DND-41 (cell line): ENCODE measurements around the gene SKIC2.

Experiments used
- ATAC-seq: fragments of 200-7000 bp; cut with Tn5 transposase; 3 replicates; pipeline ENCODE4 v1.9.1; 2021; ENCODE audit warnings: low read depth; ENCODE audit not compliant: insufficient read depth
- DNase-seq: peaks from one replicate; pipeline ENCODE4 v3.0.0-alpha.2; 2020
- H2AFZ ChIP-seq: 2 replicates; pipeline ENCODE4 v1.6.0; 2012; ENCODE audit warnings: low read depth, low read length
- H3K27ac ChIP-seq: 2 replicates; pipeline ENCODE4 v1.5.1; 2012; ENCODE audit warnings: low read length, inconsistent platforms
- H3K27me3 ChIP-seq: fragments of 200-600 bp; sonication (generic); 2 replicates; pipeline ENCODE4 v1.6.0; 2012; ENCODE audit warnings: low read length, mild to moderate bottlenecking, inconsistent platforms; ENCODE audit not compliant: insufficient read depth, poor library complexity
- H3K36me3 ChIP-seq: 2 replicates; pipeline ENCODE4 v1.5.1; 2012; ENCODE audit warnings: low read length, inconsistent platforms; ENCODE audit not compliant: insufficient read depth
- H3K4me1 ChIP-seq: 2 replicates; pipeline ENCODE4 v1.5.1; 2012; ENCODE audit warnings: mild to moderate bottlenecking, low read length; ENCODE audit not compliant: insufficient read depth
- H3K4me2 ChIP-seq: 2 replicates; pipeline ENCODE4 v1.6.0; 2012; ENCODE audit warnings: mild to moderate bottlenecking, moderate library complexity, low read length, inconsistent platforms; ENCODE audit not compliant: insufficient read depth
- H3K4me3 ChIP-seq, 2 experiments: fragments of 200-600 bp in 1 of 2; shearing (Covaris generic) in 1 of 2; 2 replicates each; pipeline ENCODE4 v1.5.1; 2012 to 2016; ENCODE audit warnings: inconsistent platforms in 2 of 2, low read length in 2 of 2, mild to moderate bottlenecking in 2 of 2, low read depth in 1 of 2, moderate library complexity in 1 of 2
- H3K79me2 ChIP-seq: 2 replicates; pipeline ENCODE4 v1.6.0; 2012; ENCODE audit warnings: low read length, inconsistent platforms; ENCODE audit not compliant: insufficient read depth
- H3K9ac ChIP-seq: 2 replicates; pipeline ENCODE4 v1.6.0; 2012; ENCODE audit warnings: low read depth, mild to moderate bottlenecking, inconsistent platforms, low read length, moderate library complexity
- H3K9me3 ChIP-seq: 2 replicates; pipeline ENCODE4 v1.5.1; 2012; ENCODE audit warnings: low read length, moderate library complexity, mild to moderate bottlenecking, inconsistent platforms; ENCODE audit not compliant: insufficient read depth, severe bottlenecking
- H4K20me1 ChIP-seq: 2 replicates; pipeline ENCODE4 v1.6.0; 2012; ENCODE audit warnings: low read length; ENCODE audit not compliant: insufficient read depth
- EZH2 ChIP-seq: IDR thresholded peaks from 3 replicates; pipeline ENCODE4 v1.6.1; 2012; ENCODE audit warnings: borderline replicate concordance, low read depth, mild to moderate bottlenecking, moderate library complexity, low read length, inconsistent platforms; ENCODE audit not compliant: severe bottlenecking
- TF ChIP-seq, protein P1 (sequence below): IDR thresholded peaks from 2 replicates; pipeline ENCODE4 v1.5.1; 2012; ENCODE audit warnings: borderline replicate concordance, low read length, moderate library complexity, mild to moderate bottlenecking; ENCODE audit not compliant: poor library complexity, severe bottlenecking; ENCODE audit errors: extremely low read depth

The SKIC2 gene

DNA sequence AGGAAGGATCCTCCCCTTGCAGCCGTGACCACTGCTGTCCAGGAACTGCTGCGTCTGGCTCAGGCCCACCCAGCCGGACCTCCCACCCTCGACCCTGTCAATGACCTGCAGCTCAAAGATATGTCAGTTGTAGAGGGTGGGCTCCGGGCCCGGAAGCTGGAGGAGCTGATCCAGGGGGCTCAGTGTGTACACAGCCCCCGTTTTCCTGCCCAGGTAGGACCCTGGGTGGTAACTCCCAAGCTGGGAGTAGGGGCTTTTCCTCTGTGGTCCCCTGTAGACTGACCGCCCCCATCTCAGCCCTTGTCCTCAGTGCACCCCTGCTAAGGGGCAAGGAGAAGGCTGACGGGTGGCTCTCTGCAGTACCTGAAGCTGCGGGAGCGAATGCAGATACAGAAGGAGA lies 9.4 kb downstream of the SKIC2 start:
- H3K79me2 ChIP-seq, result peaks cover 34% of the 10 kb centered on the region
- H4K20me1 ChIP-seq, result peaks cover 6% of the 10 kb centered on the region; the same call in 1 of the 2 replicates
- H3K36me3 ChIP-seq, result peaks cover 72% of the 10 kb centered on the region
- H3K27ac ChIP-seq, result no peak overlapping the region
- H3K4me2 ChIP-seq, result no peak overlapping the region
- no peak overlapping the region for H2AFZ ChIP-seq
- no peak overlapping the region for H3K4me3 ChIP-seq
- ATAC-seq, result no peak
- peaks cover 35% of the 10 kb centered on the region for H3K4me1 ChIP-seq
- no peaks in the 10 kb centered on the region for H3K9me3 ChIP-seq
- no peak for TF ChIP-seq EZH2
- TF ChIP-seq, protein P1, sequence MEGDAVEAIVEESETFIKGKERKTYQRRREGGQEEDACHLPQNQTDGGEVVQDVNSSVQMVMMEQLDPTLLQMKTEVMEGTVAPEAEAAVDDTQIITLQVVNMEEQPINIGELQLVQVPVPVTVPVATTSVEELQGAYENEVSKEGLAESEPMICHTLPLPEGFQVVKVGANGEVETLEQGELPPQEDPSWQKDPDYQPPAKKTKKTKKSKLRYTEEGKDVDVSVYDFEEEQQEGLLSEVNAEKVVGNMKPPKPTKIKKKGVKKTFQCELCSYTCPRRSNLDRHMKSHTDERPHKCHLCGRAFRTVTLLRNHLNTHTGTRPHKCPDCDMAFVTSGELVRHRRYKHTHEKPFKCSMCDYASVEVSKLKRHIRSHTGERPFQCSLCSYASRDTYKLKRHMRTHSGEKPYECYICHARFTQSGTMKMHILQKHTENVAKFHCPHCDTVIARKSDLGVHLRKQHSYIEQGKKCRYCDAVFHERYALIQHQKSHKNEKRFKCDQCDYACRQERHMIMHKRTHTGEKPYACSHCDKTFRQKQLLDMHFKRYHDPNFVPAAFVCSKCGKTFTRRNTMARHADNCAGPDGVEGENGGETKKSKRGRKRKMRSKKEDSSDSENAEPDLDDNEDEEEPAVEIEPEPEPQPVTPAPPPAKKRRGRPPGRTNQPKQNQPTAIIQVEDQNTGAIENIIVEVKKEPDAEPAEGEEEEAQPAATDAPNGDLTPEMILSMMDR, result no peak
- no peaks in the 10 kb centered on the region for H3K27me3 ChIP-seq
- no peak for DNase-seq
- no peak overlapping the region for H3K9ac ChIP-seq

DNA sequence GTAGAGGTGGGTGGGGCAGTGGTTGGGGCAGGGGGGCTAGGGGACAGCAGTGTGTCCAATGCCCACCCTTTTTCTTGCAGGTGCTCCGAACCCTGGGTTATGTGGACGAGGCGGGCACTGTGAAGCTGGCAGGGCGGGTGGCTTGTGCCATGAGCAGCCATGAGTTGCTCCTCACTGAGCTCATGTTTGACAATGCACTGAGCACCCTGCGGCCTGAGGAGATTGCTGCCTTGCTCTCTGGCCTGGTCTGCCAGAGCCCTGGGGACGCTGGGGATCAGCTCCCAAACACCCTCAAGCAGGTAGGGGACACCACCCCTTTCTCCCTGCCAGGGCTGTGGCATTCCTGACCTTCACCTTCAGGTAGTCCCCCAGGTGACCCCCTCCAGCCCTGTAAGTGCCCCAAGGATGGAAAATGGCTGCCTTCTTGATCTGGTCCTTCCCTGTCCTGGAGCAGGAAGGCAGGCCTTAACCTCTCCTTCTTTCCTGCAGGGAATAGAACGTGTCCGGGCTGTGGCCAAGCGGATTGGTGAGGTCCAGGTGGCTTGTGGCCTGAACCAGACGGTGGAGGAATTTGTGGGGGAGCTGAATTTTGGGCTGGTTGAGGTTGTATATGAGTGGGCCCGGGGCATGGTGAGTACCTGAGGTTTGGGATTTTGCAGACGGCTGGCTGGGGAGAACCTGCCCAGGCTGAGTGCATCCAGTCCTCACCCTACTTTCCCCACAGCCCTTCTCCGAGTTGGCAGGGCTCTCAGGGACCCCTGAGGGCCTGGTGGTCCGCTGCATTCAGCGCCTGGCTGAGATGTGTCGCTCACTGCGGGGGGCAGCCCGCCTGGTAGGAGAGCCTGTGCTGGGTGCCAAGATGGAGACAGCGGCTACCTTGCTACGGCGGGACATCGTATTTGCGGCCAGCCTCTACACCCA lies 10.1 kb downstream of the SKIC2 start:
- H3K27ac ChIP-seq, result no peak overlapping the region
- no peaks in the 10 kb centered on the region for H3K9me3 ChIP-seq

DNA sequence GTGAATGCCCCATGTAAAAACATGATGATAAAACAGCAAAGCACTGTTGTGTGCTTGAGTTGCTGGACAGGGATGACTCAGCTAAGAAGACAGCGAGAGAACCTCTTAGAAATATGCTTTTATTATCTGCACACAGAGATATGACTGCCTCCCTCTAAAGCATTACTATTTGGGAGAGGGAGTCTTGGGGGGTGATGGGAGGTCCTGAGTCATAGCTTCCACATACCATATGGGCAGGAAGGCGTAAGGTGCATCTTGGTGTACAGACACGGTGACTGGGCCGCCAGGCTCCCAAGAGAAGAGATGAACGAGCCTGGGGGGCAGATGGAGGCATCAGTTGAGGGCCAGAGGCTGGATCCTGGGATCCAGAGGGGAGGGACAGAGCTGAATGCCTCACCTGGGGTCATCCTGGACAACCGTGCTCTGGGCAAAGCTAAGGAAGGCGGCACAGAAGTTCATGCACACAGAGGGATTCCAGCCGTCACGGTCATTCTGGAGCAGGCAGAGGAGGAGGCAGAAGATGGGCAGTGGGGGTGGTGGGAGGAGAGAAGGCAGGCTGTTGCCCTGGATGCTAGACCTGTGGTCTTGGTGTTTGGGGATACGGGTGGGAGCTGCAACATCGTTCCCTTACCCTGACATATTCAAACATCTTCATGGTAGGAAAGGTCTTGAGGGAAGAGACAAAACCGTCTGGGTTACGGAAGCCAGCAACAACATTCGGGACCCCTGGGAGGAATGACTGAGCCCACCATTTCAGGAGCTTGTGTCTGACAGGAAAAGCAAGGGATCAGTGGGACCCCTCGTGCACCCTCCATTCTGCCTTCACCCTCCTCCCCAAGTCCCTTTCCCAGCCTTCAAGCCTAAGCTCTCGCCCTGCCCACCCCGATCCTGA lies 11.0 kb downstream of the SKIC2 start:
- H3K4me2 ChIP-seq, result peak overlapping the region; percentile 97
- no peak for DNase-seq
- H4K20me1 ChIP-seq, result peaks cover 6% of the 10 kb centered on the region; the same call in 1 of the 2 replicates
- peaks cover 57% of the 10 kb centered on the region for H3K36me3 ChIP-seq
- H3K27ac ChIP-seq, result 0 out of 2 replicates have a peak overlapping the region, but pooled peaks have one; percentile 18
- TF ChIP-seq EZH2, result no peak
- TF ChIP-seq, protein P1, result no peak
- H3K4me3 ChIP-seq, result peak overlapping the region in 1 of 2 experiments; percentile 77; a peak in 1 of 4 replicates
- H3K9ac ChIP-seq, result peak overlapping the region; percentile 69; the same call in 1 of the 2 replicates
- peaks cover 41% of the 10 kb centered on the region for H3K79me2 ChIP-seq
- no peak for ATAC-seq
- no peaks in the 10 kb centered on the region for H3K9me3 ChIP-seq
- no peak overlapping the region for H2AFZ ChIP-seq
- no peaks in the 10 kb centered on the region for H3K27me3 ChIP-seq
- peaks cover 41% of the 10 kb centered on the region for H3K4me1 ChIP-seq

More for the DNA sequence above, 10.1 kb downstream of the SKIC2 start:
- Histone ChIP-seq H2AFZ (no peak overlapping the region), H3K79me2 (peaks cover 41% of the 10 kb centered on the region), H3K36me3 (peaks cover 65% of the 10 kb centered on the region), H3K4me2 (no peak overlapping the region), H3K4me1 (peaks cover 41% of the 10 kb centered on the region), H3K27me3 (no peaks in the 10 kb centered on the region), H4K20me1 (peaks cover 6% of the 10 kb centered on the region; the same call in 1 of the 2 replicates), H3K4me3 (no peak overlapping the region), H3K9ac (no peak overlapping the region)
- DNase-seq (no peak), ATAC-seq (no peak)
- TF ChIP-seq, protein P1, result no peak
- TF ChIP-seq EZH2, result no peak
